Measurements from ENCODE around the gene CUX1. TPM values are rescaled to one million over a fixed set of nuclear protein-coding genes. Genes with fewer than 3 reads are reported as not detected.
"Not testable (repeated sequence)": the region's sequence is repeated elsewhere in the genome, so short reads cannot be mapped to it uniquely, and the experiment has no call there.

The CUX1 gene
- total RNA-seq, 1 donor: 46.2 TPM

DNA sequence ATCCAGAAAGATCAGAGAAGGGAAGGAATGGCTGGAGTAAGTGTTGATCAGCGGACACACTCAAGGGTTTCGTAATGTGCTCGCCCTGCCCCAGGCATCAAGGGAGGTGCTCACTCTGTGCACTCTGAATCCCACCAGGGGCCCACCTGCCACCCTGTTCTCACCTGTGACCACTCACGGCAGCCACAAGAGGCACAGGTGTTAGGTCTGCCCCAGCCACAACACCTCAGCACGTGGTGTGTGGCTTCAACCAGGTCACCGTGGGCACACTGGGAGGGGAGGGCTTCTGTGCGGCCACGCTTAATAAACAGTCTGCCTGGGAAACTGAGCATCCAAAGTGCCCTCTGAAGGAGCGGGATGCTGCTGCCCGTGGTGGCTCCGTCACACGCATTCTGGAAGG lies 49.8 kb downstream of the CUX1 start:
- H3K4me3 ChIP-seq (ENCODE audit: low read depth, low read length): no peak overlapping the region
- TF ChIP-seq, protein P1, sequence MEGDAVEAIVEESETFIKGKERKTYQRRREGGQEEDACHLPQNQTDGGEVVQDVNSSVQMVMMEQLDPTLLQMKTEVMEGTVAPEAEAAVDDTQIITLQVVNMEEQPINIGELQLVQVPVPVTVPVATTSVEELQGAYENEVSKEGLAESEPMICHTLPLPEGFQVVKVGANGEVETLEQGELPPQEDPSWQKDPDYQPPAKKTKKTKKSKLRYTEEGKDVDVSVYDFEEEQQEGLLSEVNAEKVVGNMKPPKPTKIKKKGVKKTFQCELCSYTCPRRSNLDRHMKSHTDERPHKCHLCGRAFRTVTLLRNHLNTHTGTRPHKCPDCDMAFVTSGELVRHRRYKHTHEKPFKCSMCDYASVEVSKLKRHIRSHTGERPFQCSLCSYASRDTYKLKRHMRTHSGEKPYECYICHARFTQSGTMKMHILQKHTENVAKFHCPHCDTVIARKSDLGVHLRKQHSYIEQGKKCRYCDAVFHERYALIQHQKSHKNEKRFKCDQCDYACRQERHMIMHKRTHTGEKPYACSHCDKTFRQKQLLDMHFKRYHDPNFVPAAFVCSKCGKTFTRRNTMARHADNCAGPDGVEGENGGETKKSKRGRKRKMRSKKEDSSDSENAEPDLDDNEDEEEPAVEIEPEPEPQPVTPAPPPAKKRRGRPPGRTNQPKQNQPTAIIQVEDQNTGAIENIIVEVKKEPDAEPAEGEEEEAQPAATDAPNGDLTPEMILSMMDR (IDR thresholded peaks at IDR 0.05; ENCODE audit: insufficient read depth, low read depth, low read length): no peak
- DNase-seq (ENCODE audit: low read depth): no peak

DNA sequence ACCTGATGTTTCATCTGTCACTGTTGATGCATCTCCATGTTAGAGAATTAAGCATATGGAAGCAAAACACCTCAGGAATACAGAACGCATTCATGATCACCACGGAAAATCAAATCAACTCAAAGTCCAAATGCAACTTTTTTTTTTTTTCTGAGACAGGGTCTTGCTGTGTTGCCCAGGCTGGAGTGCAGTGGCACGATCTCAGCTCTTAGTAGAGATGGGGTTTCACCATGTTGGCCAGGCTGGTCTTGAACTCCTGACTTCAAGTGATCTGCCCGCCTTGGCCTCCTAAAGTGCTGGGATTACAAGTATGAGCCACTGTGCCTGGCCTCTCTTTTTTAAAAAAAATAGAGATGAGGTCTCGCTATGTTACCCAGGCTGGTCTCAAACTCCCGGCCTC lies 50.3 kb downstream of the CUX1 start:
- not testable (repeated sequence) for DNase-seq (ENCODE audit: low read depth); H3K4me3 ChIP-seq (ENCODE audit: low read depth, low read length)

DNA sequence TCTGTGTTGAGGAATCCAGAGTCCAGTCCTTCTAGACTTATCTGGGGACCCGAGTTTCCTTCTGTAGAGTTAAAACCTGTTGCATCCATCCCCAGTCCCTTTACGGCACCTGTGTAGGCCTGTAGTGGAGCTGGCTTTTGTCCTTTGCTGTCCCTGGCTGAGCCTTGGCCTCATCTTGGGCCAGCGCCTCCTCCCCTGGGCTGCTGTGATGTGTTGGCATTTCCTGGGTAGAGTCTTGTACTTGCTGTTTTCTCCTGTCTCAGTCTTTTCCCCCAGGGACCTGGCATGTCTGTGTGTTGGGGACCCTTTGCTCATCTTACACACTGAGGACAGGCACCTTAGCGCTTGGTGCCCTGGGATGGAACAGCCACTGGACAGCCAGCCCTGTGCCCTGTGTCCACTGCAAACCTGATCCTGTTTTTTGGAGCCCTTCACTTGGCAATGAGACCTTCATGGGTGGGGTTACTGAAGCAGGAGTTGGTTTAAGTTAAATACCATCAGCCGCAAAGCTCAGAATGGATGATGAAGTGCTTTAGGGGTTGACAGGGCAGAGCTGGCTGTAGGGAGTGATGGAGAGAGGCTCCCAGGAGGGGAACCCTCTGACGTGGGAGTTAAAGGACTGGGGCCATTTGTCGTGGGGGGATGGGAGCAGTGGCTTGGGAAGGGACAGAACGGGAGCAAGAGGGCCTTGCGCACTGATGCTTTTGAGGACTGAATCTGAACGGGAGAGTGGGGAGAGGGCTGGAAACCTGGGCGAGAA lies 50.9 kb downstream of the CUX1 start:
- no peak overlapping the region for H3K4me3 ChIP-seq (ENCODE audit: low read depth, low read length)
- TF ChIP-seq, protein P1 (IDR thresholded peaks at IDR 0.05; ENCODE audit: insufficient read depth, low read depth, low read length): no peak
- DNase-seq (ENCODE audit: low read depth): peak; percentile 45

DNA sequence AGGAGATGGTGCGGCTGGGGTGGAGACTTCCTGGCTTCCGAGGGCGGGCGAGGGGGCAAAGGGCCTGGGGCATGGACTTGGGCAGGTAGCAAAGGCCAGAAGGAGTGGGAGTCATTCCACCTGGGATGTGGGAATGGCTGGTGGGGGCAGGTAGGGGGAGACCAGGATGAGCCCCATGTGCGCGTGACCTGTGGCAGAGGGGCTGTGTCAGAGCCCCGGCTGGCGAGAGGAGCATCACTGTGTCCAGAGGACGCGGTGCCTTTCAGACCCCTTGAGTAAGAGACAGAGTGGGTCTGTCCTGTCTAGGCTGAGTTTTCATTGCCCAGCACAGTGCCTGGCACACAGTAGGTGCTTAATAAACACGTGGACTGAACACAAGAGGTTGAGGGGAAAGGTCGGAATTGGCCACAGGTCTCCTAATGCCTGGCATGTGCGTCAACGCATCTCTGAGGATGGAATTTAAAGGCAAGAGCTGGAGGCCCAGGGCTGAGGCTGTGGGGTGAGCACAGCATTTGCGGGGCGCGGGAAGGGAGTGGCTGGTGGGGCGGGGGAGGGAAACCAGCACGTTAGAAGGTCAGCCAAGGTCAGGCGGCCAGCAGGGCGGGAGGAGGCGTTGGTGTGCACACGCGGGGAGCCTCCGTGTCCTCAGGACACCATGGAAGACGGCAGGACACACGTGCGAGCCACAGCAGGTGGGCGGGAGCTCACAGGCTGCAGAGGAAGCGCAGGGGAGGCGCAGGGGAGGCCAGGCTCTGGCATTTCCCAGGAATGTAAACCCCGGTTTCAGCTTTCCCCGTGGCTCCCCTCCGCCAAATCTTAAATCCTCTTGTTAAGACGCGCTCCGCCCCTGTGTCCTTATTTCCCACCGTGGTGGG lies 51.8 kb downstream of the CUX1 start:
- no peak overlapping the region for H3K4me3 ChIP-seq (ENCODE audit: low read depth, low read length)
- no peak for DNase-seq (ENCODE audit: low read depth)
- TF ChIP-seq, protein P1 (IDR thresholded peaks at IDR 0.05; ENCODE audit: insufficient read depth, low read depth, low read length): no peak

DNA sequence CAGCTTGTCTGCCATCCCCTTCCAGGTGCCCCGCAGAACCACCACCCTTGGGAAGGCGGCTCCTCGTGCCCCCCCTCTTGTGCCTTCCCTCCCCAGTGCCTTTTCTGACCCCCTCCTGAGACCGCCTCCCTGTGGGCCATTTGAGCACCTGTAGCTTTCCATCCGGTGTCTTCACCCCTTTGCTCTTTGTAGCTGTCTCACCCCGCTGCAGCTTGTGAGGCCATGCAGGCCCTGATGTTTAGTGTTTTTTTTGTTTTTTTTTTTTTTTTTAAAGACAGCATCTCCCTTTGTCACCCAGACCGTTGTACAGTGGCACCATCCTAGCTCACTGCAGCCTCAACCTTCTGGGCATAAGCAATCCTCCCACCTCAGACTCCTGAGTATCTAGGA lies 52.5 kb downstream of the CUX1 start:
- H3K4me3 ChIP-seq (ENCODE audit: low read depth, low read length): no peak overlapping the region
- DNase-seq (ENCODE audit: low read depth): no peak
- TF ChIP-seq, protein P1 (IDR thresholded peaks at IDR 0.05; ENCODE audit: insufficient read depth, low read depth, low read length): no peak

DNA sequence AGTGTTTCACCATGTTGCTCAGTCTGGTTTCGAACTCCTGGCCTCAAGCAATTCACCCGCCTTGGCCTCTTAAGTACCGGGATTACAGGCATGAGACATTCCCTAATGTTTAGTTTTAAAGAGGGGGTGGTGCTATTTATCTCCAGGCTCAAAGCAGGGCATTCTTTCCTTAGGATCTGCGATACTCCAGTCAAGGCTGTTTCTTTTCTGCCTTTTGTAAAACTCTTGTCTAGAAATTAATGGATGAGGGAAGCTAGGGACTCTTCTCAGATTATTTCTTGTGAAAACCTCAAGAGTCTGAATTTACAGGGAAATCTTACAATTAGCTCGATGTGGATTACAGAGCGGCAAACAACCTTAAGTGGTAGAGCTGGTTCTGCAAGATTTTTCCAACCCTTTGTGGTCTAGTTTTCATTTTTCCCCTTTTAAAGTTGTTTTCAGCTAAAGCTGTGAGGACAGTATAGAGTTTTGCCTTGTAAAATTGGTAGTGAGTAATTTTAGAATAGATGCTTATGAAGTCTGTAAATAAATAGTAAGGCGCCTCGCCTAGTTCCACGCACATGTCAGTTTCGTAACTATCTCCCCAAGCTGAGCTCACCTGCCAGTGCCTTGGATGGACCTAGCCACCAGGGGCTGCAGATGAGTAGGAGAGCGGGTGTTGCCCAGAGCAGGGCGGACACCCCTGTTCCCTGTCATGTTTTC lies 53.1 kb downstream of the CUX1 start:
- TF ChIP-seq, protein P1 (IDR thresholded peaks at IDR 0.05; ENCODE audit: insufficient read depth, low read depth, low read length): peak; percentile 38
- DNase-seq (ENCODE audit: low read depth): peak; percentile 81
- H3K4me3 ChIP-seq (ENCODE audit: low read depth, low read length): no peak overlapping the region

DNA sequence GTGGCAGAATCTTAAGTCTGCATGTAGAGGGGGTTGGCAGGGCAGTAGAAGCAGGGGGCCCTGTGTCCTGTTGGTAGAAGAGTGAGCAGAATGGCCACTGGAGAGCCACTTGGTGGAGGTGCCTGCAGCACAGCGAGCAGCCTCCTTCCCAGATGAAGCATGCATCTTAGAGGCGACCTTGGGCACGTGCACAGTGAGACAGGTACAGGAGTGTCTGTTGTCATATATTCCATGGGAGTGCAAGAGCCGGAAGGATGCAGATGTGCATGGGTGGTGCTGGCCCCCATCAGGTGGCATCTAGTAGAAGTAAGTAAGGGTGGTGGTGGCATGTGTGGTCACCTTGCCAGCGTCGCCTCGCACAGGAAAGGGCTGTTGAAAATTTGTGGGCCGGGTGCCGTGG lies 53.9 kb downstream of the CUX1 start:
- H3K4me3 ChIP-seq (ENCODE audit: low read depth, low read length): no peak overlapping the region
- TF ChIP-seq, protein P1 (IDR thresholded peaks at IDR 0.05; ENCODE audit: insufficient read depth, low read depth, low read length): no peak
- no peak for DNase-seq (ENCODE audit: low read depth)

Measured in fibroblast of villous mesenchyme (primary cell).